GM19238 (cell line): ENCODE results near the gene CCDC27.
"Not testable (repeated sequence)": the region's sequence is repeated elsewhere in the genome, so short reads cannot be mapped to it uniquely, and the experiment has no call there.

Experiments
- DNase-seq: peaks from one replicate; pipeline ENCODE4 v3.0.0; 2011; ENCODE audit warnings: low spot score; ENCODE audit not compliant: insufficient read length

CCDC27 gene

GRCh38 chr1:3788756-3789420 is 36.6 kb downstream of the CCDC27 start:
- no peak for DNase-seq

GRCh38 chr1:3789421-3790300 is 37.4 kb downstream of the CCDC27 start:
- DNase-seq: no peak

- DNase-seq: no peak
Measured at GRCh38 chr1:3790500-3790923, 38.3 kb downstream of the CCDC27 start.

GRCh38 chr1:3790952-3791351 is 38.7 kb downstream of the CCDC27 start:
- DNase-seq: no peak

- DNase-seq: no peak
Measured at GRCh38 chr1:3795453-3796214, 43.4 kb downstream of the CCDC27 start.

GRCh38 chr1:3796215-3797061 is 44.2 kb downstream of the CCDC27 start, which contains the start of gene LRRC47:
LRRC47 (minus strand) TSS chr1:3796498; CDS start chr1:3796476, 22 bp downstream.
- DNase-seq: peak; percentile 100

GRCh38 chr1:3799976-3800685 is 47.9 kb downstream of the CCDC27 start:
- no peak for DNase-seq

GRCh38 chr1:3800795-3801194 is 48.5 kb downstream of the CCDC27 start:
- DNase-seq: not testable (repeated sequence)

GRCh38 chr1:3803905-3804626 is 51.8 kb downstream of the CCDC27 start:
- no peak for DNase-seq

- DNase-seq: not testable (repeated sequence)
Measured at GRCh38 chr1:3804627-3804944, 52.3 kb downstream of the CCDC27 start.

GRCh38 chr1:3805038-3805437 is 52.8 kb downstream of the CCDC27 start:
- no peak for DNase-seq

GRCh38 chr1:3807769-3808168 is 55.5 kb downstream of the CCDC27 start:
- no peak for DNase-seq

- DNase-seq: no peak
Measured at GRCh38 chr1:3809680-3810079, 57.4 kb downstream of the CCDC27 start.

- not testable (repeated sequence) for DNase-seq
Measured at GRCh38 chr1:3810149-3810761, 58.0 kb downstream of the CCDC27 start.

- DNase-seq: no peak
Measured at GRCh38 chr1:3811595-3811911, 59.3 kb downstream of the CCDC27 start.

GRCh38 chr1:3814065-3814464 is 61.8 kb downstream of the CCDC27 start:
- DNase-seq: no peak

- no peak for DNase-seq
Measured at GRCh38 chr1:3814771-3815561, 62.7 kb downstream of the CCDC27 start.

GRCh38 chr1:3816331-3817137 is 64.3 kb downstream of the CCDC27 start:
- DNase-seq: no peak
